ENCODE data around the gene DNHD1. TPM values are rescaled to one million over a fixed set of nuclear protein-coding genes. Genes with fewer than 3 reads are reported as not detected.

The DNHD1 gene
- total RNA-seq, 4 donors from 2014 or later, result 5.9 to 13.6 (median 8.4) TPM

- WGBS, 2 donors, result 1% methylated on average over 37 to 44 of the region's 51 CpGs
- DNase-seq (ENCODE audit: low spot score in 2 of 2), result peak; percentile 97 to 99
- intact Hi-C loops (cut with DNase I; ENCODE audit: low total_unique reads), result no loop called here
- peak within 1 kb of the TSS; percentile 67 for H3K4me3 ChIP-seq (ENCODE audit: low read depth, poor library complexity, severe bottlenecking)
- TF ChIP-seq CTCF (IDR thresholded peaks at IDR 0.05), result peak in 1 of 3 donors; percentile 12
- TF ChIP-seq POLR2A (IDR thresholded peaks at IDR 0.05), result peak in 1 of 2 donors; percentile 49
These were observed 115.3 kb downstream of the DNHD1 start, which contains the start of gene TAF10 for GRCh38 chr11:6612213-6613041. Gene TAF10, minus strand, starts transcription at chr11:6612216. Its CDS starts 27 bp downstream, at chr11:6612189.

- intact Hi-C loops (cut with DNase I; ENCODE audit: low total_unique reads), result no loop called here
- H3K4me3 ChIP-seq (ENCODE audit: low read depth, poor library complexity, severe bottlenecking), result no peak overlapping the region
- 89 to 92% methylated on average over 3 of the region's 3 CpGs for WGBS, 2 donors
- no peak for TF ChIP-seq POLR2A (IDR thresholded peaks at IDR 0.05)
- no peak for TF ChIP-seq CTCF (IDR thresholded peaks at IDR 0.05)
- DNase-seq (ENCODE audit: low spot score in 2 of 2), result no peak
These were observed 116.4 kb downstream of the DNHD1 start for GRCh38 chr11:6613496-6613895.

DNA sequence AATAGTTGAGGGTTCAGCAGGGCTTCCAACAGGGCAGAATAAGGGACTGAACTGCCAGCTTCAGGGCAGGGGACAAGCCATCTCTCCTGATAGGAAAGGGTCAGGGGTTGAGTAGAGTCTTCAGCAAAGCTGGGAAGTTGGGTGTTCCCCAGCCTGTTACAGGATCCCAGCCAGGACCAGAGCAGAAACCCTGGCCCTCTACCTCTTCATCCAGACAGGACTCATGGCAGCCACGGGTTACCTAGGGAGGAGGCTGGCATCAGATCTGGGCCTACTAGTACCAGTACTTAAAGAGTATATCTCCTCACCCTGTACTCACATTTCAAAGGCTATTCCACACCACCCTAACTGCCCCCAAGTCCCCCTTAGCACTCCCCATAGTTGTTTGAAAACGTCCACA lies 117.4 kb downstream of the DNHD1 start:
- H3K4me3 ChIP-seq (ENCODE audit: low read depth, poor library complexity, severe bottlenecking), result no peak overlapping the region
- peak in 1 of 2 donors; percentile 29 for DNase-seq (ENCODE audit: low spot score in 2 of 2)
- WGBS, 2 donors, result 86 to 92% methylated on average over 2 of the region's 2 CpGs
- intact Hi-C loops (cut with DNase I; ENCODE audit: low total_unique reads), result no loop called here
- TF ChIP-seq POLR2A (IDR thresholded peaks at IDR 0.05), result no peak
- TF ChIP-seq CTCF (IDR thresholded peaks at IDR 0.05), result no peak

GRCh38 chr11:6615046-6615445 lies 118.0 kb downstream of the DNHD1 start:
- no peak for TF ChIP-seq POLR2A (IDR thresholded peaks at IDR 0.05)
- no peak for TF ChIP-seq CTCF (IDR thresholded peaks at IDR 0.05)
- DNase-seq (ENCODE audit: low spot score in 2 of 2), result peak in 1 of 2 donors; percentile 60
- no peak overlapping the region for H3K4me3 ChIP-seq (ENCODE audit: low read depth, poor library complexity, severe bottlenecking)
- intact Hi-C loops (cut with DNase I; ENCODE audit: low total_unique reads), result no loop called here
- WGBS, 2 donors, result 91% methylated on average over 5 of the region's 5 CpGs

GRCh38 chr11:6615882-6616585 lies 119.0 kb downstream of the DNHD1 start:
- 93% methylated on average over 9 of the region's 9 CpGs for WGBS, 2 donors

More at GRCh38 chr11:6615882-6616585, 119.0 kb downstream of the DNHD1 start:
- intact Hi-C loops (cut with DNase I; ENCODE audit: low total_unique reads), result no loop called here
- TF ChIP-seq CTCF (IDR thresholded peaks at IDR 0.05) (no peak), POLR2A (IDR thresholded peaks at IDR 0.05) (no peak)
- no peak for DNase-seq (ENCODE audit: low spot score in 2 of 2)
- no peak overlapping the region for H3K4me3 ChIP-seq (ENCODE audit: low read depth, poor library complexity, severe bottlenecking)
